HG02678 (cell line): ENCODE data around the gene SREBF2.
A peak's percentile ranks its signal among the peaks of the same experiment; 100 is the strongest.
"Not testable (repeated sequence)": the region's sequence is repeated elsewhere in the genome, so short reads cannot be mapped to it uniquely, and the experiment has no call there.

Experiments used
- ATAC-seq: cut with Tn5 transposase; IDR thresholded peaks from one replicate; pipeline ENCODE4 v1.9.1; 2021; ENCODE audit warnings: mild to moderate bottlenecking, moderate library complexity; ENCODE audit not compliant: unreplicated experiment

The SREBF2 gene

GRCh38 chr22:41820447-41820846, 12.5 kb upstream of the SREBF2 start:
- no peak for ATAC-seq

- ATAC-seq, result no peak
Measured at GRCh38 chr22:41821471-41822316, 11.2 kb upstream of the SREBF2 start.

- ATAC-seq, result no peak
Measured at GRCh38 chr22:41822317-41823057, 10.4 kb upstream of the SREBF2 start.

- no peak for ATAC-seq
Measured at GRCh38 chr22:41823797-41824196, 9.1 kb upstream of the SREBF2 start.

GRCh38 chr22:41825376-41825775, 7.5 kb upstream of the SREBF2 start:
- ATAC-seq, result no peak

- ATAC-seq, result no peak
Measured at GRCh38 chr22:41826021-41826420, 6.9 kb upstream of the SREBF2 start.

GRCh38 chr22:41826430-41827383, 6.2 kb upstream of the SREBF2 start:
- ATAC-seq, result no peak

GRCh38 chr22:41827671-41828070, 5.2 kb upstream of the SREBF2 start:
- ATAC-seq, result no peak

GRCh38 chr22:41828516-41828915, 4.4 kb upstream of the SREBF2 start:
- ATAC-seq, result no peak

- no peak for ATAC-seq
Measured at GRCh38 chr22:41830174-41830573, 2.7 kb upstream of the SREBF2 start.

GRCh38 chr22:41831383-41831782, 1.5 kb upstream of the SREBF2 start:
- no peak for ATAC-seq

- ATAC-seq, result no peak
Measured at GRCh38 chr22:41831828-41832552, 915 bp upstream of the SREBF2 start.

GRCh38 chr22:41833369-41834004, 582 bp downstream of the SREBF2 start:
- peak; percentile 17 for ATAC-seq

GRCh38 chr22:41834005-41834944, 1.4 kb downstream of the SREBF2 start:
- ATAC-seq, result no peak

GRCh38 chr22:41835462-41835861, 2.6 kb downstream of the SREBF2 start:
- not testable (repeated sequence) for ATAC-seq

- no peak for ATAC-seq
Measured at GRCh38 chr22:41836551-41836950, 3.6 kb downstream of the SREBF2 start.

GRCh38 chr22:41838842-41839618, 6.1 kb downstream of the SREBF2 start:
- no peak for ATAC-seq

- no peak for ATAC-seq
Measured at GRCh38 chr22:41840216-41840615, 7.3 kb downstream of the SREBF2 start.
